ENCODE results near the gene SNRPB.
"Not testable (repeated sequence)": the region's sequence is repeated elsewhere in the genome, so short reads cannot be mapped to it uniquely, and the experiment has no call there.

DNA sequence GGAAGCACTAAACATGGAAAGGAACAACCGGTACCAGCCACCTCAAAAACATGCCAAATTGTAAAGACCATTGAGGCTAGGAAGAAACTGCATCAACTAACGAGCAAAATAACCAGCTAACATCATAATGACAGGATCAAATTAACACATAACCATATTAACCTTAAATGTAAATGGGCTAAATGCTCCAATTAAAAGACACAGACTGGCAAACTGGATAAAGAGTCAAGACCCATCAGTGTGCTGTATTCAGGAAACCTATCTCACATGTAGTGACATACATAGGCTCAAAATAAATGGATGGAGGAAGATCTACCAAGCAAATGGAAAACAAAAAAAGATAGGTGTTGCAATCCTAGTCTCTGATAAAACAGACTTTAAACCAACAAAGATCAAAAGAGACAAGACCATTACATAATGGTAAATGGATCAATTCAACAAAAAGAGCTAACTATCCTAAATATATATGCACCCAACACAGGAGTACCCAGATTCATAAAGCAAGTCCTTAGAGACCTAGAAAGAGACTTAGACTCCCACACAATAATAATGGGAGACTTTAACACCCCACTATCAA, 32.3 kb upstream of the SNRPB start:
- TF ChIP-seq, protein P1, sequence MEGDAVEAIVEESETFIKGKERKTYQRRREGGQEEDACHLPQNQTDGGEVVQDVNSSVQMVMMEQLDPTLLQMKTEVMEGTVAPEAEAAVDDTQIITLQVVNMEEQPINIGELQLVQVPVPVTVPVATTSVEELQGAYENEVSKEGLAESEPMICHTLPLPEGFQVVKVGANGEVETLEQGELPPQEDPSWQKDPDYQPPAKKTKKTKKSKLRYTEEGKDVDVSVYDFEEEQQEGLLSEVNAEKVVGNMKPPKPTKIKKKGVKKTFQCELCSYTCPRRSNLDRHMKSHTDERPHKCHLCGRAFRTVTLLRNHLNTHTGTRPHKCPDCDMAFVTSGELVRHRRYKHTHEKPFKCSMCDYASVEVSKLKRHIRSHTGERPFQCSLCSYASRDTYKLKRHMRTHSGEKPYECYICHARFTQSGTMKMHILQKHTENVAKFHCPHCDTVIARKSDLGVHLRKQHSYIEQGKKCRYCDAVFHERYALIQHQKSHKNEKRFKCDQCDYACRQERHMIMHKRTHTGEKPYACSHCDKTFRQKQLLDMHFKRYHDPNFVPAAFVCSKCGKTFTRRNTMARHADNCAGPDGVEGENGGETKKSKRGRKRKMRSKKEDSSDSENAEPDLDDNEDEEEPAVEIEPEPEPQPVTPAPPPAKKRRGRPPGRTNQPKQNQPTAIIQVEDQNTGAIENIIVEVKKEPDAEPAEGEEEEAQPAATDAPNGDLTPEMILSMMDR (IDR thresholded peaks at IDR 0.05; ENCODE audit: insufficient read depth, low read depth, low read length) = not testable (repeated sequence)
- TF ChIP-seq EZH2 (IDR thresholded peaks at IDR 0.05; ENCODE audit: insufficient read depth, low read length) = not testable (repeated sequence)

All from astrocyte (in vitro differentiated cells and primary cell).